HG03097 (cell line): ENCODE measurements around the gene KMT2D.

ENCODE experiments used
- ATAC-seq: cut with Tn5 transposase; IDR thresholded peaks from one replicate; pipeline ENCODE4 v1.9.1; 2021; ENCODE audit not compliant: unreplicated experiment, low FRiP score

The KMT2D gene

DNA sequence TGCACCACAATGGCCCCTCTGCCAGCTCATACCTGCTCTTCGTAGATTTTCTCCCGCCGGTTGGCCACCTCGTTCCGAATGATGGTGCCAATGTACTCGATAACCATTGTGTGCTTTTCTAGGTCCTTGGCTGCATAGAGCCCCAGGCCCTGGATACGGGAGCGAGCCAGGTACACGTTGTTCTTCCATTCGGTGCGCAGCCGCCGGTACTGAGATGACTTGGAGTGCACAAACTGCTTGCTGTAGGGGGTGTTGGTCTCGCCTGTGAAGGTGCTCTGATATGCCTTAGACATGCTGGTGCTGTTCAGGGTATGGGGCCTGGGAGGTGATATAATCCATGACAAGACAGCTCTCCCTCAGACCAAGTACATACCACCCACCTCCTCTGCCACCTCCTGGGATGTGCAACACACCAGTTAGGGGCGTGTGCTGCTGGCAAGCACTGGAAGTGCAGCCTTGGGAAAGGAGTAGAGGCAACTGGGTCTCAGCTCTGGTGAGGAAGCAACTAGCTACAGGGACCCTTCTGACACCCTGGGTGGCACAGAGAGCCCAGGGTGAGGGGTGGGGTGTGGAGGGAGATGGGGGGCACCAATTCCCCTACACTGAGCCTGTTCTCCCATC lies 37.9 kb downstream of the KMT2D start:
- ATAC-seq = no peak

DNA sequence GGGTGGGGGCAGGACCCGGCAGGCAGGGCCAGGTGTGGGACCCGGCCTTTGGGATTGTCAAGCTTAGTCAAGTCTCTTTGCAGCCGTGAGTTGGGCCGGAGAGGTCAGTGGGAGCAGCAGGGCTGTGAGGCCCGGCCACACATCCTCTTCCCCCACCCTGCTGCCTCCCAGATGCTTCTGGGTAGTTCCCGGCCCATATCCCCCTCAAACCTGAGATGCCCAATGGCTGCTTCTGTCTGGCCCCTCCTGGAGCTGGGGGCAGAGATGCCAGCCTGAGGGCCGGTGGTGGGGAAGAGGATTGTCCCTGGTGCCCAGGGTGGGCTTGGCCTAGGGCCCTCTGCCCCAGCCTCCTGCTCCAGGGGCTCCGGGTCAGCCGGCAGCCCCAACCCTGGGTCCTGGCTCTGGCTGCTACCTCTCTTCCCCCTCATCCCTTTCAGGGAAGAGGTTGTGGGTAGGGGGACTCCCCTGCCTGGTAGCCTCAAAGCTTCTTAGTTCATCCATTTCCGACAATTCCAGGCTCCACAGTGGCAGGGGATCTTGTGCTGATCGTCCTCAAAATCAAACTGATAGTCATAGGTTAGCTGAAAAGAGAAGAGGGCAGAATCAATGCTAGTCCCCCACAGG lies 39.2 kb downstream of the KMT2D start:
- ATAC-seq = no peak

DNA sequence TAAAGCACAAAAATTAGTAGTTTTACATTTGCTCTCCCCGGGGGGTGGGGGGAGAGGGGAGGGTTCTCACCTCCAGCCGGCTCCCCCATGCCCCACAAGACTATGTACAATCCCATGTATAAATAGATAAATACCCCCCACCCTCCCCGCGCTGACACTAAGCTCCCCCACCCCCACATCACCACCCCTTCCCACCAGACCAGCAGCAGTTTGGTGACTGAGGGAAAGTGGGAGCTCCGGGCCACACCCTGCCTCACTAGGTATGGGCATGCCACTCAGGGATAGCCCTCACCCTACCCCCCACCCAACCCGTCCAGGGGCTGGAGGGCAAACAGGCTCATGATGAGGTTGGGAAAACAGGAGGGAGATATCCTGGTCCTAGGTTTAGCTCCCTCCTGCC lies 40.2 kb downstream of the KMT2D start:
- ATAC-seq = no peak

DNA sequence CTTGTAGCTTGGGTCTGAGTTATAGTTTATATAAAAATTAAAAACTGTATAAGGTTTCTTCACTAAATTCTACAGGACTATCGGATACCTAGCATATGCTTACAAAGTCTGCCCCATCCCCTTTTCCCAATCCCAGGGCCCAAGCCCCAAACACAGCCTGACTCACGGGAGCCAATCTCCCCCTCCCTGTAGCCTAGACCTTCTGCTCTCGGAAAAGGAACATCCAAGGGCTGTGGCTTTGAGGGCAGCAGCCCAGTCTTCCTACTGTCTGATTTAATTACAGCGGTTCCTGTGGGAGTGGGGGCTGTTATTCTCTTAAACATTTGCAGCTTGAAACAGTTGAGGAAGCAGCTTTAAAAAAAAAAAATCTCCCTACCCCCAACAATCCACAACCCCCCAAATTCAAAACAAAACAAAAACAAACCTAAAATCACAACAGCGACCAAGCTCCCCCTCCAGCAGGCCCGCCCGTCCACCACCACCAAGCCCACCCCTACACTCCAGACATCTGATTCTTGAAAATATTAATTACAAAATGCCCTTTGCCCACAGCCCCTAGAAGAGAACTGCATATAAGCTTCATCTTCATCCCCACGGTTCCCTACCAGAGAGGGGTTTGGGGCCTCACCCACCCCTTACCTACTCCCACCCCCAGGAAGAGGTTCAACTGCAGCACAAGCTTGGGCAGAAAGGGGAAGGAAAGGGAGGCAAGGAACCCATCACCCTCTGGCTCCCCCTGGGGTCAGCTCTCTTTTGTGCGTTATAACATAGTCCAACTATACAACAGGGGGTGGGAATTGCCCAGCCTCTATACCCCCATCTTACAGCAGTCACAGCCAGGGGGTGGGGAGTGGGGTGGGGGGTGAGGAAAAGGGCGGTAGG lies 40.9 kb downstream of the KMT2D start:
- no peak for ATAC-seq

DNA sequence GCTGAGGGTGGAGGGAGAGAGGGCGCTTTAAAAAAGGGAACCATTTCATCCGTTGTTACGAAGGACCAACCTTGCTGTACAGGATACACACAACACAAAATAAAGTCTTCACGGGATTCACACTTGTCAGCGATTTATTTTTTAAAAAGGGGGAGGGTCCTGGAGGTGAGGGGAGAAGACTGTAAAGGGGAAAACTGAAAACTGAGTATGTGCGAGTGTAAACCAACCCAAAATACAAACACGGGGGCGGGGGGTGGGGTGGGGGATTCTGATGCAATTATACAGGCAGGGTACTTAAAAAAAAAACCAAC lies 41.5 kb downstream of the KMT2D start:
- ATAC-seq = no peak

DNA sequence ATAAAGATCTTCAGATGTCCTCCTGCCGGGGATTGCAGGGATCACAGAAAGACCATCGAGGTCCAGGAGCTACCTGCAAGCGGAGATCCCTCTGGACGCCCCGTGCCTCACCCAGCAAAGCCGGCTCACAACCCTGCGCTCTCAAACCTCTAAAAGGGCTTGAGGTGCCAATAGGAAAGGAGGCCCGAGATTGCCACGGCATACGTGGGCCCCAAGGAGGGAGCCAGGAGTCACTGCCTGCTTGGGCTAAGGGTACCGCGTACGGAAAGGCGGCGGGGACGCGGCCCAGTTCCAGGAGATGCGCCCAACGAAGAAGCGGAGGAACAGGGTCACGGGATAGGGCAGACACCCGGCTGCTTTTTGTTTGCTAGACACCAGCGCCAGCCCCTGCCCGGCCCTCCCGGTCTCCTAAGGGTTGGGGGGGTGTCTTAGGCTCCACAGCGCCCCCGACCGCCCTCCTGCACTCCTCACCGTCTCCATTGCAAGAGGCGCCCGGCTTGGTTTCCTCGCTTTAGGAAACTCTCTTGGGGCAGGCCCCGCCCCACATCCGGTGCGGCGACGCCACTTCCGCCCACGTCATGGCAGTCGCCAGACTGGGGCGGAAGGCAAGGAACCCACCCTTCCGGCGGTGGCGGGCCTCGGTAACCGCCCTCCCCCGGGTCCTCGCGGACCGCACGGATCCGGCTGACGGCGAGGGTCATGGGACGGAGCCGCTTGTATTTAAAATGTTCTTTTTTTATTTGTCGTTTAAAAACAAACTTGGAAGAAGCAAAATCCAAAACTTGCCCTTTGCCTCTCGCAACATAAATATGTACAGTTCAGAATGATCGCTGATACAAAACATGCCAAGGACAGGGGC lies 42.1 kb downstream of the KMT2D start, which contains the start of gene PRKAG1:
Gene PRKAG1 (minus strand): TSS at position 516 of the 859 bp plus-strand sequence. CDS start 36 bp downstream, at position 480.
- peak; percentile 82 for ATAC-seq

DNA sequence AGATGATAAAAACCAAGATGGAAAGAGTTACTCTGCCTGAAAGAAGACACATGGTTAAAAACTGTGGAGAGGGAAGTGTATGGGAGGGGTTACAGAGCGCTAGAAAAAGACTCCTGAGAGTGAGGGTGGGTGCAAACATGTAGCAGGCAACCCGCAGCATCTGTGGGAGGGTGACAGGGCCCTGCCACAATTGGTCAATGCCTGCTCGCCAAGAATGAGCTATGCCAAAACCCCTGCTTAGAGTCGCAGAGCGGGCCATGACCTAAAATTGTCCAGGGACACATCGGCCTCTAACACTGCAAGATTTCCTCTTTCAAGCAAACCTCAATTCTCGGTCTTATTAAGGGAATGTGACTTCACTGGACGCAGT lies 42.7 kb downstream of the KMT2D start:
- peak; percentile 10 for ATAC-seq

DNA sequence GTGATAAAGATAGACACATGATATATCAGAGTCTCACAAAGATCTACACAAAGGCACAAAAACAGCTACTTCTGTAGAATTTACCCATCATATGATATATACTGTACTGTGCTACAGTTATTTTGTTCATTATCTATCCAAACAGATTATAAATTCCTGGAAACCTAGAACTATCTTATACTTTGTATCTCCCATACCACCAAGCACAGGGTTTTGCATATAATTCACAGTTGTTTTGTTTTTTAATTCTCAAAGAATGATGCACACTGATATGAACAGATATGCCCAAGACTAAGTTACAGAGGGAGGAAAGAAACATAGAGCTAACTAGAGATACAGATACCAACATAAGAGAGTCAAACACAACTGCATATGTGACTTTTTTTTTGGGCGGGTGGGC lies 45.4 kb downstream of the KMT2D start:
- no peak for ATAC-seq

DNA sequence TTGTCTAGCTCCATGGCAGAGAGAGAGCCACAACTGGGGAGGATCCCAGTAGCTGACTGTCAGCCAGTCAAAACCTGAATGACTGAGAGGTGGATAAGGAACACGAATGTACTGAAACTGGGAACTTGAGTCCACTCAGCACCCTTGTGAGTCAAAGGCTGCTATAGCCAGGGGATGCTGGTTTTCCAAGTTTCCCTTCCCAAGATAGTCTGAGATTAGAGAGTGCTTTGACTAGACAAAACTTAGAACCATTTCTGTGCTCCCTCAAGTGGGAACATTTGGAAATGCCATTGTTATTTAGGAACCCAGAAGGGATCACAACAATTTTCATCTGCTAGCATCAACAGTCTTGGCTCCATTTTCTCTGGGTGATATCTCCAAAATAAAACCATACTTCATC lies 46.0 kb downstream of the KMT2D start:
- no peak for ATAC-seq

DNA sequence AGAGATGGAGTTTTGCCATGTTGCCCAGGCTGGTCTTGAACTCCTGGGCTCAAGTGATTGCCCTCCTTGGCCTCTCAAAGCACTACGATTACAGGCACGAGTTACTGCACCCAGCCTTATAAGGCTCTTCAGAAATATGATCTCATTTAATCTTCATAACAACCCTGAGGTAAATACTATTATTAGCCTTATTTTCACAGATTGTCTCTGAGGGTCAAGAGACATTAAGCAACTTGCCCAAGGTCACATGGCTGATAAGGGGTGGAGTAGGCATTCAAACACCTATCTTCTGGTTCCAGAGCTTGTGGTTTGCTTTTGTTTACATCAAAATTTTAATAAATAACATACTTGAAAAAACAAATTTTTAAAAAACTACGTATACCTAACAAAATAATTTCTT lies 47.2 kb downstream of the KMT2D start:
- no peak for ATAC-seq

DNA sequence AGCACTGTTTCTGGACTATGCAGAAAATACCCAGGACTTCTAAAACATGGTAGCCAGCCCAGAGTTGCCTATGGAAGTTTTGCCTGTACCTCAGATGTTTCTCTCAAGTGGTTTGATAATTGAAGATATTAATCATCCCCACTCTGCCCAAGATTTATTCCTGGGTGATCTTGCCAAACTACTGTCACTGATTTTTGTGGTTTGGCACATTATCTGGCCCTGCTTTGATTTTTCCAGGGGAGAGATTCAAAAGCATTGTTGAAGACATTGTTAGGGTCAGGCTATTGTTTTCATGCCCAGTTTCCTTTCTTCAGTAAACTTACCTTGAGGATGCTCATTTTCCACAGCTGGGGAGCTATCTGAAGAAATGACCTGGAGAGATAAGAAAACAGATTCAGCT lies 47.9 kb downstream of the KMT2D start:
- no peak for ATAC-seq
